GM12872 (cell line): ENCODE data around the gene RCVRN.

Source experiments
- CTCF ChIP-seq: IDR thresholded peaks from 3 replicates; pipeline ENCODE4 v1.5.1; 2011; ENCODE audit warnings: low read depth, mild to moderate bottlenecking, low read length, moderate library complexity; ENCODE audit not compliant: insufficient read depth

The RCVRN gene

GRCh38 chr17:9931144-9931741 lies 26.2 kb upstream of the RCVRN start:
- no peak for TF ChIP-seq CTCF

GRCh38 chr17:9929871-9930270 lies 24.8 kb upstream of the RCVRN start:
- no peak for TF ChIP-seq CTCF

GRCh38 chr17:9928601-9929333 lies 23.7 kb upstream of the RCVRN start:
- TF ChIP-seq CTCF, result no peak

DNA sequence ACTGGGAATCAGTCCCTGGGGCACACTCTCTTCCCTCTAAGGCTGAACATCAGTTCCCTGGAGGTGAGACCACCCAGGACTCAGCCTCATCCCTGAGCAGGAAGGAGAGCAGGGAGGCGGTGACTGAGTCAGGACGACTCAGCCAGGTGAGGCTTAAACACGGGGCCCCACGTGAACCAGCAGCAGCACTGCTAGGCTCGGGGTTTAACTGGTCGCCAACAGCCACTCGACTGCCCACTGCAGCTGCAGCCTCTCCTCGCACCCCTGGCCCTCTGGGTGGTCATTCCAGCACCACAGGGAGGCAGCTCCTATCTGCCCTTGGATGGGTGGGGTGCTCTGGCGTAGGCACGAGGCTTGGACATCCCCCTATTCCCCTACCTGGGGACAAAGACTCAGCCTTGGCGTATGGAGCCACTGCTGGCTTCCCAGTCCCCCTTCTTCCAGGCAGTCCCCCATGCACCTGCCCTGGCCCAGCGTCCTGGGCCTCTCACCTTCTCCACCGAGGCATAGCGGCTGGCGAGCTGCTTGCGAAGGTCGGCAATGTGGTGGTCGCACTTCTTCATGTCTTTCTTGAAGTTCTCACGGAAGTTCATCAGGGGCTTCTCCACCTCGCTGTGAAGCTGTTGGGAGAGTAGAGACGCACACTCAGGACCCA lies 21.2 kb upstream of the RCVRN start:
- no peak for TF ChIP-seq CTCF

DNA sequence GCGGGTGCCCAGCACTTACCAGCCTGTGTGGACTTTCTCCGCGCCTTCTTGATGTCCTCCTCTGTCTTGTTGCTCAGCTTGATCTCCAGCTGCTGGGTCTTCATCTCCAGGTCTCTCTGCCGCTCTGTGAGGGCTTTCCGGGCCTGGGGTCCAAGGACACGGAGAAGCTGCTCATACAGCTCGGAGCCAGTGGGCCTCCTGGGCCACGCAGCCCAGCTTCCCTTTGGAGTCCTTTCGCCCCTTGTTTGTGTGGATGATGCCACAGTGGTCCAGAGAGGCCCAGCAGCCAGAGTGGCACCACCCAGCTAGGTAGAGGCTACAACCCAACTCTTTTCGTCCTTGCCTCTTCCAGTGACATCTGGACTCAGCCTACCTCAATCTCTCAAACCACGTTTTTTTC lies 20.4 kb upstream of the RCVRN start:
- no peak for TF ChIP-seq CTCF

GRCh38 chr17:9924735-9925191 lies 19.7 kb upstream of the RCVRN start:
- TF ChIP-seq CTCF, result peak; percentile 79

- TF ChIP-seq CTCF, result no peak
These were observed 17.2 kb upstream of the RCVRN start for GRCh38 chr17:9922012-9922848.
